Measurements from ENCODE around the gene GARIN5B.
"Not testable (repeated sequence)": the region's sequence is repeated elsewhere in the genome, so short reads cannot be mapped to it uniquely, and the experiment has no call there.

The GARIN5B gene

GRCh38 chr19:55350620-55351315 lies 12.3 kb downstream of the GARIN5B start:
- no peak for DNase-seq (ENCODE audit: low read depth, low spot score)

GRCh38 chr19:55348317-55349034 lies 14.6 kb downstream of the GARIN5B start:
- DNase-seq (ENCODE audit: low read depth, low spot score), result no peak

DNA sequence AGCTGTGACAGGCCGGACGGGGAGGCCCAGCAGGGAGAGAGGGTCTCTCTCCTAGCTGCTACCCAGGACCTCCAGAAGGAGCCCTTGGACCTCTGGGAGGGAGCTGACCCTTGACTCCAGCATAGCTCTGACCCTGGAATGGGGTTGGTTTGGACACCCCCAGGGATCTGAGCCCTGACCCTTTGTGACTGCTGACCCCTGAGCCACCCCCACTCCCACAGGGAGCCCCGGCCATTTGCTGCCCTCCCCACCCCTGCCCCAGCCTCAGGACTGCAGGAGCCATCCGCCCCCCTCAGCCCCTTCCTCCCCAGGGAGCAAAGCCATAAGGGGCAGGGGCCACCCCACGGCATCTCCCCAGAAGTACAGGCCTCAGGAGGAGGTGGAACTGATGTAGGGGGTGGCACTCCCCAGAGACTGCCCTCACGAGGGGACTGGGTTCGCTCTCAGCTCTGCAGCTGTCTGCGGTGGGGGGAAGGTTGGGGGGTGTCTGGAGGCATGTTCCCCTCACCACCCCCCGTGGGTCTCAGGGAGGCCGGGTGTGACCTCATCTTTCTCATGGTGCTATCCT lies 15.5 kb downstream of the GARIN5B start:
- no peak for DNase-seq (ENCODE audit: low read depth, low spot score)

DNA sequence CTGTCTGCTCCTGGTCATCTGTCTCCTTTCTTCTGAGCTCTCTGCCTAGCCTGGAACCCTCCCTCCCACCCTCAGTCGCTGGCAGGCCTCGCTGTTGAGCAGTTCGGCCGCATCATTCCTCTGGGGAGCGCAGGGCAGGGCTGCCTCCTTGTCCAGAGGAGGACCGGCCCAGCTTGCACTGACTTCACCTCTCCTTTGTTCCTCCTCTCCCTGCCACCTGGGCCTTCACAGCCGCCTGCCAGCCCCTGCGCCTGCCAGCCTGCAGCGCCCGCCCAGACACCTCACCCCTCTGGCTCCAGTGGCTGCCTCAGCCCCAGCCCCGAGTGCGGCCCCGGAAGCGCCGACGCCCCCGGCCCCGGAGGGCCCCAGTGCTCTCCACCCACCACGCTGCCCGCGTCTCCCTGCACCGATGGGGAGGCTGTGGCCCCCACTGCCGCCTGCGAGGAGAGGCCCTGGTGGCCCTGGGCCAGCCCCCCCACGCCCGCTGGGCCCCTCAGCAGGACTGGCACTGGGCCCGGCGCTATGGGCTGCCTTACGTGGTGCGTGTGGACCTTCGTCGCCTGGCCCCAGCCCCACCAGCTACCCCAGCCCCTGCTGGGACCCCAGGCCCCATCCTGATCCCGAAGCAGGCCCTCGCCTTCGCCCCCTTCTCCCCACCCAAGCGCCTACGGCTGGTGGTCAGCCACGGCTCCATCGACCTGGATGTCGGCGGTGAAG lies 16.2 kb downstream of the GARIN5B start:
- no peak for DNase-seq (ENCODE audit: low read depth, low spot score)

DNA sequence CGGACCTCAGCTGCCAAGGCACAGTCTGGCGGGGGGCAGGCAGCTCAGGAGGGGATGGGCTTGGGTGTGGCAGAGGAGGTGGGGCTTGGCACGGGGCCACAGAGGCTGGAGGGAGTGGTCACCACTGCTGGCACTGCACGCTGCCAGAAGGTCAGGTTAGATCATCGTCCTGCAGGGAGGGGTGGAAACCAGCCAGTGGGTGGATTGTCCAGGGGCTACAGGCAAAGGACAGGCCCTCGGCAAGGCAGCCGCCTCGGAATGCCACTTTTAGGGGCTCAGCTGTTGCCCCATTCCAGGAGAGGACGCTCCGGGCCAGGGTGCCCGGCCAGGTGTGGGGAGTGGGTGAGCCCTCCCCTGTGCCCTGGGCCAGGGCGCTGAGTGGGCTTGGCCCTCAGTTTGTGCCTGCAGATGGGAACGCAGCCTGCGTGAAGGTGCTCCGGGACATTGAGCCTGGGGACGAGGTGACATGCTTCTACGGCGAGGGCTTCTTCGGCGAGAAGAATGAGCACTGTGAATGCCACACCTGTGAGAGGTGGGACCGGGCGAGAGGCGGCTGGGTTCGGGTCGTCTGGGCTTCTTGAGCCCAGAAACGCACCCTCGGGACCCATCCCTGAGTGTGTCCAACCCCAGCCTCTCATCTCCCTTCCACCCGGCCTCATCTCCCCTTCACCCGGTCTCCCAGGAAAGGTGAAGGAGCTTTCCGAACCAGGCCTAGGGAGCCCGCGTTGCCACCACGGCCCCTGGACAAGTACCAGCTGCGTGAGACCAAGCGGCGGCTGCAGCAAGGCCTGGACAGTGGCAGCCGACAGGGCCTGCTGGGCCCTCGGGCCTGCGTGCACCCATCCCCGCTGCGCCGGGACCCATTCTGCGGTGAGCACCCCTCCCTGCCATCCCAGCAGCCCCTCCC lies 17.0 kb downstream of the GARIN5B start:
- DNase-seq (ENCODE audit: low read depth, low spot score), result no peak

- no peak for DNase-seq (ENCODE audit: low read depth, low spot score)
Measured at GRCh38 chr19:55345101-55345817, 17.8 kb downstream of the GARIN5B start.

DNA sequence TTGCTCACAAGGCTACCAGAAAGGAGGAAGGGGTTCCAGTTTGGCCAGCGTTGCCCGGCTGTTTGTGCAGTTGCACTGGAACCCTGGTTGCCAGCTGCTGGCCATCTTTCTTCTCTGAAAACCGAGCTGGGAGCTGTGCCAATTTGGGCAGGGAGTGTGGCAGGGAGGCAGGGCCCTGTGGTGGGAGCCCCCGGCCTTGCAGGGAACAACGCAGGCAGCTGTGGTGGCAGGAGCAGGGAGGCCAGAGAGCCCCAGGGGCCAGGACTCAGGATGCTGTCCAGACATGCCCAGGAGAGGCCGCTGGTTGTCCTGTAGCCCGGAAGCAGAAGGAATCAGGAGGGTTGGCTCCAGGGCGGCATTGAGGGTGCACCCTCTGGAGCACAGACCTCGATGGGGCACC lies 18.6 kb downstream of the GARIN5B start:
- DNase-seq (ENCODE audit: low read depth, low spot score), result no peak

- DNase-seq (ENCODE audit: low read depth, low spot score), result no peak
Measured at GRCh38 chr19:55341595-55342531, 21.2 kb downstream of the GARIN5B start.

DNA sequence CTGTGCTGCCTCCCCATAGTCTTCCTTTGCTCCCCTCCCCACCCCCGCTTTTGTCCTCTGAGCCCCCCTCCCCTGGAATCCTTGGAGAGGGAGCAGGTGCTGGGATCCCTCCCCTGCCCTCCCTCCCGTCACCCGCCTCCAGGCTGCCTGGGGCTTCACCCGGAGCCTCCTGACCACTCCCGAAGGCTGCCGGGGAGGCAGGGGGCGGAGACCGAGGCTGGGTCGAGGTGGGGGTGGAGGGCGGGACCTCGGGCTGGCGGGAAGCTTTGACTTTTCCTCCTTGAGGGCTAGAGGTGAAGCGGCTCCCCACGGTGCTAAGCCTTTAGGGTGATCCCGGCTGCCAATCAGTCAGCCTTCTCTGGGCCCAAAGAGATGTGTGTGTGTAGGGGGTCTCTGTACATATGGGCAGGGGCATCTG lies 21.9 kb downstream of the GARIN5B start:
- DNase-seq (ENCODE audit: low read depth, low spot score), result no peak

DNA sequence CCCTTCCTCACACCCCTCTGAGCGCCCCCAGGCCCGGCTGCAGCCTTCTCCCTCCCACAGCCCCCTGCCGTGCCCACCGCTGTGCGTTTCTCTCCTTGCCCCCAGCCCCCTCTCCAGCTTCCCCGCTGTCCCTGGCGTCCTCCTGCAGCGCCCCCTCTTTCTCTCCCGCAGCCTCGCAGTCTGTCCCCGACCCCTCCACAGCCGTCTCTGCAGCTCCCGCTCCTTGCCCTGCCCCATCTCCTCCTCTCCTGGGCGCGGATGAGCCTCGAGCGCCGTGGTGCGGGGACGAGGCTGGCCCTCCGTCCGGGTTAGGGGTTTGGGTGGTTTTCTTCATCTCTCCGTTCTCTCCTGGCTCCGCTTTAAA lies 22.3 kb downstream of the GARIN5B start:
- no peak for DNase-seq (ENCODE audit: low read depth, low spot score)

DNA sequence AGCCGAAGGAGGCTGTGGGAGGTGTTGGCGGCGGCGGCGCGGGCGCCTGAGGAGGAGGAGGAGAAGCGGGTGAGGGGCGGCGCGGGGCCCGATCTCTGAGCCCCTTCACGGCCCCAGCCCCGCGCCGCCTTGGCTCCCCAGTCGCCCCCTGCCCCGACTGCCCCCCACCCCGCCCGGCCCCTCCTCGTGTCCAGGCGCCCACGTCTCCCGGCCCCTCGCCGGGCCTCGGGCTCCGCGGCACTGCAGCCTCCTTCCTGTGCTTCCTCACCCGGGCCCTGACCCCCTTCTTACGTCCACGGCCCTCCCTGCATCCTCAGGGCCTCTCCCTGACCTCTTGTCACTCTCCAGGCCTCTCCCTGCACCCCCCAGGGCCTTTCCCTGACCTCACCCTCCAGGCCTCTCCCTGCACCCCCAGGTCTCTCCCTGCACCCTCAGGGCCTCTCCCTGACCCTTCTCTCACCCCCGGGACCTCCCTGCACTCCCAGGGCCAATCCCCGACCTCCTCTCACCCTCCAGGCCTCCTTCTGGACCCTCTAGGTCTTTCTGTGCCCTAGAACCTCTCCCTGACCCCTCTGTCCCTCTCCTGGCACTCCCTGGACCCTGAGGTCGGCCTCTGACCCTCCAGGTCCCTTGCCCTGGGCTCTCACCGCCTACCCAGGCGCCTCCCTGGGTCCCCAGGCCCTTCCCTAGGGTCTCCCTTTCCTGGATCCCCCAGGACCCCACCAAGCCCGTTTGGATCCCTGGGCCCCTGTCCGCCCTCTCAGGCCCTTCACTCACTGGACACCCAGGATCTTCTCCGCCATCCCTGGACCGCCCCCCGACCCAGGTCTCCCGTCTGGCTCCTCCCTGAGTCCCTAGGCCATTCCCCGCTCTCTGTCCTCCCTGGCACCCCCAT lies 22.9 kb downstream of the GARIN5B start:
- DNase-seq (ENCODE audit: low read depth, low spot score), result no peak

DNA sequence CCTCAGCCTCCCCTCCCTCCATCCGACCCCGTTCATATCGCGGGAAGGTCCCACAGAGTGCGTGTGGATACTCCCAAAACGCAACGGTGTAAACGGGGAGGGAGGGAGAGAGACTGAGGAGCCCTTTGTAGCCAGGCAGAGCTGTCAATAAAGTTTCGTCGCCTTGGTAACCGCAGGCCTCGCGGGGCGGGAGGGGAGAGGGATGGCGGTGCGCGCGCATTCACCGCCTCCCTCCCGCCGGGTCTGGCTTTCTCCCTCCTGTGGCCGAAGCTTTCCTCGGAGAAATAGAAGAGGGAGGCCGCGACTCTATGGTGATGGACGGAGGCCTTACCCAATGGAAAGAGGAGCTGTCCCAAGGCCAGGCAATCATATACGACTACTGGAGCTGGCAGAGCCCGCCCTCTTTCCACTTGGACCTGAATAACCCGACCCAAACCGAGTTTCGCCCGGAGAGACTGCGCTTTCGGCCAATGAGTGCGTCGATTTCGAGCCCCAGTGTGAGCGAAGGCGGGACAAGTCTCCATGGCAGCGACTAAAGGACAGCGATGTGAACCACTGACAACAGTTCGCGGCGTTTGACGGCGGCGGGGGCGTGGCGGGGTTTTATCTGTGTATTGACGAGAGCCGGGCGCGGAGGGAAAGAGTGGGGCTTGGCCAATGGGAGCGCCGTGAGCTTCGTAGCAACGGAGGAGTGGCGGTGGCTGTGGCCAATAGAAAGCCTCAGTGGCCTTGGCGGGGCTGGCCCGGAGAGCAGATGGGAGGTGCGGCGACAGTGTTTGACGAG lies 23.8 kb downstream of the GARIN5B start, which contains the start of gene KMT5C:
TSS of gene KMT5C (plus strand) at position 772 of the 784 bp plus-strand sequence. CDS start 2,061 bp downstream, outside the sequence.
- peak; percentile 100 for DNase-seq (ENCODE audit: low read depth, low spot score)

DNA sequence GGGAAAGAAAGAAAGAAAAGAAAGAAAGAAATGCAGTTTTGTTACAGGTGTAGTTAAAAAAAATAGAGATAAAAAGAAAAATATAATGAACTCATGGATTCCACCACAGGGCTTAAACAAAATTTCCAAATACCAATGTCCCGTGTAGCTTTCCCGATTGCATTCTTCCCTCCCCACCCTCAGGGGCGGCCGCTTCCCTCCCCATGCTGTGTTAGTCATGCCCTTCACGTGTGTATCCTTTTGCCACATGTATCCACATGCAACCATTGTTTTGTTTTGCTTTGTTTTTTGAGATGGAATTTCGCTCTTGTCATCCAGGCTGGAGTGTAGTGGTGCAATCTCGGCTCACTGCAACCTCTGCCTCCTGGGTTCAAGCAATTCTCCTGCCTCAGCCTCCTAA lies 27.0 kb downstream of the GARIN5B start:
- no peak for DNase-seq (ENCODE audit: low read depth, low spot score)

- no peak for DNase-seq (ENCODE audit: low read depth, low spot score)
Measured at GRCh38 chr19:55333870-55334269, 29.2 kb downstream of the GARIN5B start.

GRCh38 chr19:55329791-55330190 lies 33.3 kb downstream of the GARIN5B start:
- DNase-seq (ENCODE audit: low read depth, low spot score), result not testable (repeated sequence)

- DNase-seq (ENCODE audit: low read depth, low spot score), result not testable (repeated sequence)
Measured at GRCh38 chr19:55328774-55329318, 34.2 kb downstream of the GARIN5B start.

- no peak for DNase-seq (ENCODE audit: low read depth, low spot score)
Measured at GRCh38 chr19:55325172-55325571, 37.9 kb downstream of the GARIN5B start, which contains the start of gene TMEM150B. TSS of gene TMEM150B (minus strand) at chr19:55325341. CDS start at chr19:55321036, 4,305 bp downstream.

Measured in activated CD4-positive, CD25-positive, alpha-beta regulatory T cell treated with anti-CD3 and anti-CD28 coated beads, Interleukin-2, amount 50 U/mL, for 16 hours (primary cell).